HCT116 (cell line): ENCODE data around the gene MMD.

Experiments used
- CTCF ChIP-seq, 3 experiments: fragments of 200-600 bp in 1 of 3; sonication (generic) in 1 of 3; IDR thresholded peaks in 2 of 3; conservative IDR thresholded peaks in 1 of 3; 2 replicates each; pipeline ENCODE4 v1.5.1; 2012 to 2017; ENCODE audit warnings: low read depth in 2 of 3, low read length in 2 of 3, antibody characterized with exemption in 1 of 3, borderline replicate concordance in 1 of 3, control low read depth in 1 of 3, mild to moderate bottlenecking in 1 of 3, mixed read lengths in 1 of 3, mixed run types in 1 of 3, moderate library complexity in 1 of 3; ENCODE audit not compliant: insufficient read depth in 1 of 3
- JUND ChIP-seq: IDR thresholded peaks from 2 replicates; pipeline ENCODE4 v1.6.1; 2012
- POLR2AphosphoS5 ChIP-seq: IDR thresholded peaks from 2 replicates; pipeline ENCODE4 v1.6.1; 2011; ENCODE audit warnings: mild to moderate bottlenecking, low read depth, low read length, moderate library complexity

GRCh38 chr17:55433029-55433628, 11.5 kb upstream of the MMD start:
- TF ChIP-seq POLR2AphosphoS5 (peak; percentile 63; the same call in 1 of the 2 replicates), JUND (peak; percentile 86), CTCF (IDR thresholded peaks at IDR 0.05 in 2 of 3, conservative IDR thresholded peaks at IDR 0.05 in 1 of 3; ENCODE audit: borderline replicate concordance in 1 of 3, insufficient read depth in 1 of 3, low read depth in 2 of 3, low read length in 2 of 3) (no peak)
